ENCODE measurements around the gene PROZ. TPM values are rescaled to one million over a fixed set of nuclear protein-coding genes. Genes with fewer than 3 reads are reported as not detected.

The PROZ gene
- total RNA-seq, 1 donor from 2014 or later: not detected

- DNase-seq (ENCODE audit: low spot score): no peak
These were observed 17.5 kb upstream of the PROZ start for GRCh38 chr13:113140677-113141600.

GRCh38 chr13:113141601-113141970 is 16.9 kb upstream of the PROZ start:
- DNase-seq (ENCODE audit: low spot score): no peak

GRCh38 chr13:113142876-113143275 is 15.6 kb upstream of the PROZ start:
- no peak for DNase-seq (ENCODE audit: low spot score)

- no peak for DNase-seq (ENCODE audit: low spot score)
These were observed 14.8 kb upstream of the PROZ start for GRCh38 chr13:113143466-113144254.

GRCh38 chr13:113144255-113144629 is 14.2 kb upstream of the PROZ start:
- no peak for DNase-seq (ENCODE audit: low spot score)

GRCh38 chr13:113145496-113145895 is 13.0 kb upstream of the PROZ start:
- DNase-seq (ENCODE audit: low spot score): peak; percentile 7

- peak; percentile 5 for DNase-seq (ENCODE audit: low spot score)
These were observed 12.4 kb upstream of the PROZ start for GRCh38 chr13:113145911-113146598.

GRCh38 chr13:113146750-113147149 is 11.7 kb upstream of the PROZ start:
- DNase-seq (ENCODE audit: low spot score): peak; percentile 2

GRCh38 chr13:113147206-113147605 is 11.2 kb upstream of the PROZ start:
- peak; percentile 3 for DNase-seq (ENCODE audit: low spot score)

GRCh38 chr13:113148407-113148806 is 10.0 kb upstream of the PROZ start:
- peak; percentile 3 for DNase-seq (ENCODE audit: low spot score)

- no peak for DNase-seq (ENCODE audit: low spot score)
These were observed 9.4 kb upstream of the PROZ start for GRCh38 chr13:113148940-113149503.

GRCh38 chr13:113149711-113150549 is 8.5 kb upstream of the PROZ start:
- no peak for DNase-seq (ENCODE audit: low spot score)

- peak; percentile 6 for DNase-seq (ENCODE audit: low spot score)
These were observed 7.7 kb upstream of the PROZ start for GRCh38 chr13:113150550-113151365.

GRCh38 chr13:113151745-113152690 is 6.4 kb upstream of the PROZ start:
- DNase-seq (ENCODE audit: low spot score): no peak

- no peak for DNase-seq (ENCODE audit: low spot score)
These were observed 5.8 kb upstream of the PROZ start for GRCh38 chr13:113152691-113152983.

- peak; percentile 31 for DNase-seq (ENCODE audit: low spot score)
These were observed 5.3 kb upstream of the PROZ start for GRCh38 chr13:113152984-113153809.

- peak; percentile 78 for DNase-seq (ENCODE audit: low spot score)
These were observed 4.4 kb upstream of the PROZ start for GRCh38 chr13:113153810-113154748.
